Suprapubic skin (tissue), 4 donors: ENCODE results near the gene MAOA.

ENCODE experiments used
- CTCF ChIP-seq, 2 donors: fragments of 200-600 bp in 1 of 2; fragments of 450-650 bp in 1 of 2; sonication (generic) in 1 of 2; IDR thresholded peaks; one replicate each; pipeline ENCODE4 v1.5.1; 2016 to 2019; ENCODE audit warnings: antibody characterized with exemption in 2 of 2, mild to moderate bottlenecking in 1 of 2, moderate library complexity in 1 of 2
- EP300 ChIP-seq: sonication (generic); formaldehyde crosslinking; IDR thresholded peaks from one replicate; pipeline ENCODE4 v1.6.1; 2017; ENCODE audit warnings: antibody characterized with exemption
- POLR2A ChIP-seq, 2 donors: fragments of 450-650 bp; IDR thresholded peaks; one replicate each; pipeline ENCODE4 v1.6.1; 2017; ENCODE audit warnings: antibody characterized with exemption in 2 of 2, mild to moderate bottlenecking in 2 of 2, moderate library complexity in 2 of 2
- POLR2AphosphoS5 ChIP-seq, 3 donors: sonication (generic); formaldehyde crosslinking; IDR thresholded peaks; one replicate each; pipeline ENCODE4 v1.6.1; 2017; ENCODE audit warnings: antibody characterized with exemption in 3 of 3

DNA sequence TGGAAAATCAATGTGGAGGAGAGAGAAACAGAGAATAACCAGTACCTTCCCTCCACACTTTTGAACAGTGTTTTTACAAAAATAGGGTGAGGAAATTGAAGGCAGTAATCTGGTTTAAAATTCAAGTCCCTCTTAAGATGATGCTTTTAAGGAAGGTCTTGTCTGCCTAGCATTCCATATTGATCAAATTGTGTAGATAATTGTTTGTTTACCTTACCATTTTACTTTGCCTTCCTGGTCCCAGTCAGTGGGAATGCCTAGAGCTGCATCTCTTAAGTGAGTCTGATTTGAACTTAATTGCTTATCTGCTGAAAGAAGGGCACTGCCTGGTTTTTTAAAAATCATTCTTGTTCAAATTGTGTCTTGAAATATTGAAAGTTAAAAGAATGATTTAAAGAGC lies 14.4 kb upstream of the MAOA start:
- TF ChIP-seq POLR2A (IDR thresholded peaks at IDR 0.05) (no peak), CTCF (IDR thresholded peaks at IDR 0.05) (no peak), EP300 (no peak), POLR2AphosphoS5 (IDR thresholded peaks at IDR 0.05) (no peak)
